Stimulated activated CD4-positive, alpha-beta T cell treated with anti-CD3 and anti-CD28 coated beads, Interleukin-15, amount 100 ng/mL, for 1 hour (primary cell): ENCODE results near the gene FNDC5.

Experiments used
- DNase-seq, 2 donors: peaks; one replicate each; pipeline ENCODE4 v3.0.0-alpha.2; 2020; ENCODE audit warnings: low read depth in 1 of 2, low spot score in 1 of 2

The FNDC5 gene

GRCh38 chr1:32865639-32866405 lies 4.9 kb downstream of the FNDC5 start:
- DNase-seq: no peak

GRCh38 chr1:32864375-32865019 lies 6.2 kb downstream of the FNDC5 start:
- no peak for DNase-seq

GRCh38 chr1:32863881-32864245 lies 6.8 kb downstream of the FNDC5 start:
- no peak for DNase-seq

GRCh38 chr1:32863218-32863880 lies 7.4 kb downstream of the FNDC5 start:
- DNase-seq: no peak

GRCh38 chr1:32861904-32862695 lies 8.6 kb downstream of the FNDC5 start:
- no peak for DNase-seq

- no peak for DNase-seq
Observed at GRCh38 chr1:32860566-32860965, 10.1 kb downstream of the FNDC5 start.

GRCh38 chr1:32859915-32860314 lies 10.8 kb downstream of the FNDC5 start:
- no peak for DNase-seq

GRCh38 chr1:32858791-32859190 lies 11.9 kb downstream of the FNDC5 start:
- no peak for DNase-seq

GRCh38 chr1:32858136-32858535 lies 12.6 kb downstream of the FNDC5 start:
- DNase-seq: no peak

- DNase-seq: no peak
Observed at GRCh38 chr1:32855861-32856617, 14.7 kb downstream of the FNDC5 start.

- DNase-seq: no peak
Observed at GRCh38 chr1:32848354-32849063, 22.2 kb downstream of the FNDC5 start.

GRCh38 chr1:32831878-32832277 lies 38.8 kb downstream of the FNDC5 start:
- no peak for DNase-seq

- DNase-seq: no peak
Observed at GRCh38 chr1:32830092-32830852, 40.4 kb downstream of the FNDC5 start.

- no peak for DNase-seq
Observed at GRCh38 chr1:32828341-32828740, 42.4 kb downstream of the FNDC5 start.

- DNase-seq: no peak
Observed at GRCh38 chr1:32825181-32825580, 45.5 kb downstream of the FNDC5 start.

GRCh38 chr1:32818804-32819541 lies 51.7 kb downstream of the FNDC5 start:
- DNase-seq: no peak

- DNase-seq: peak in 1 of 2 donors; percentile 13
Observed at GRCh38 chr1:32817815-32818786, 52.6 kb downstream of the FNDC5 start.
